Measurements from ENCODE around the gene SFXN3.

The SFXN3 gene

DNA sequence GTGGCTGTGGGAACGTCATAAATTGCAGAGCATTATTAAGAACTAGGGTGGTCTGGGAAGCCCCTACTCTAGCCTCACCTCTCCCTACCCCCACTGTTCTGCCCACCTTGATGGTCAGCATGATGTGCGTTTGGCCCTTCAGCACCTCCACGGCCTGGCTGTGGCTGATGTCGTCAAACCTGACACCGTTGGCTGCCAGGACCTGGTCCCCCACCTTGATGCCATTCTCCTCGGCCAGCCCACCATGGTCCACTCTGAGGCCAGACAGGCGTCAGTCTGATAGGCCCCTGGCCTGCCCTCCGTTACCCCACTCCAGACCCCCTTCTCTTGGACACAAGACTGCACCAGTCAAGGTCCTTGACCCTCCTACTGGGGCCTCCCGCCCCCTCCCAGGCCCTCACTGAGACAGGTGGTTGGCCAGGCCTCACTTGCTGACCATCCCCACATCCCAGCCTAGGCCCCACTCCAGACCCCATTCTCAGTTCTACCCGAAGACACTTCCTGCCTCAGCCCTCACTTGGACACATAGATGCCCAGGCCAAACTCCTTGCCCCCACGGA, 9.3 kb upstream of the SFXN3 start:
- DNase-seq (ENCODE audit: low spot score), result no peak
- in situ Hi-C loops (cut with MboI; ENCODE audit: low sequenced_read_pairs, unreplicated experiment), result no loop called here
- TF ChIP-seq, protein P1, sequence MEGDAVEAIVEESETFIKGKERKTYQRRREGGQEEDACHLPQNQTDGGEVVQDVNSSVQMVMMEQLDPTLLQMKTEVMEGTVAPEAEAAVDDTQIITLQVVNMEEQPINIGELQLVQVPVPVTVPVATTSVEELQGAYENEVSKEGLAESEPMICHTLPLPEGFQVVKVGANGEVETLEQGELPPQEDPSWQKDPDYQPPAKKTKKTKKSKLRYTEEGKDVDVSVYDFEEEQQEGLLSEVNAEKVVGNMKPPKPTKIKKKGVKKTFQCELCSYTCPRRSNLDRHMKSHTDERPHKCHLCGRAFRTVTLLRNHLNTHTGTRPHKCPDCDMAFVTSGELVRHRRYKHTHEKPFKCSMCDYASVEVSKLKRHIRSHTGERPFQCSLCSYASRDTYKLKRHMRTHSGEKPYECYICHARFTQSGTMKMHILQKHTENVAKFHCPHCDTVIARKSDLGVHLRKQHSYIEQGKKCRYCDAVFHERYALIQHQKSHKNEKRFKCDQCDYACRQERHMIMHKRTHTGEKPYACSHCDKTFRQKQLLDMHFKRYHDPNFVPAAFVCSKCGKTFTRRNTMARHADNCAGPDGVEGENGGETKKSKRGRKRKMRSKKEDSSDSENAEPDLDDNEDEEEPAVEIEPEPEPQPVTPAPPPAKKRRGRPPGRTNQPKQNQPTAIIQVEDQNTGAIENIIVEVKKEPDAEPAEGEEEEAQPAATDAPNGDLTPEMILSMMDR (IDR thresholded peaks at IDR 0.05; ENCODE audit: borderline replicate concordance, control extremely low read depth, extremely low read depth, insufficient read depth, missing control alignments), result no peak

- in situ Hi-C loops (cut with MboI; ENCODE audit: low sequenced_read_pairs, unreplicated experiment), result no loop called here
- TF ChIP-seq, protein P1 (IDR thresholded peaks at IDR 0.05; ENCODE audit: borderline replicate concordance, control extremely low read depth, extremely low read depth, insufficient read depth, missing control alignments), result no peak
These were observed 7.9 kb upstream of the SFXN3 start for GRCh38 chr10:101022967-101023705.

DNA sequence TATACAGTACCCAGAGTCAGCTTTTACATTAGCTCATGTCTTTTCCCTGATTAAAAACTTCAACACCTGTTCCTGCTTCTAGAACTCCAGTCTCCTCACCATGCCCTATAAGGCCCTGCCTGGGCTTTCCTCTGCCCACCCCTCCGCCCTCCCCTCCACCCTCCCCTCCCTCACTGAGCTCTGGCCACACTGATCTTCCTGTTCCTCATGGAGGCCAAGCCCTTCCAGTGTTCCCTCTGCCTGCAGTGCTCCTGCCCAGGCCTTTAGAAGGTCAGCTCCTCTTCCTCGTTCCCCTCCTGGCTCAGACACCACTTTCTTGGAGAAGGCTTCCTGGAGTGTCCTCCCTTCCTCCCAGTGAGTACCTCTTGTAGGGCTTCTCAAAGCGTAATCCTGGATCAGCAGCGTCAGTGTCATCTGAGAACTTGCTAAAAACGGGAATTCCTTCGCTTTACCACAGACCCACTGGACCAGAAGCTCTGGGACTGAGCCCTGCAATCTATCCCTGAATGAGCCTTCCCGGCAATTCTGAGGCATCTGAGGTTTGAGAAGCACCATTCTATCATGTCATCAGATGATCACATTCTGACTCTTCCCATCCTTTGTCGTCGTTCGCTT, 3.8 kb upstream of the SFXN3 start:
- in situ Hi-C loops (cut with MboI; ENCODE audit: low sequenced_read_pairs, unreplicated experiment), result no loop called here
- TF ChIP-seq, protein P1 (IDR thresholded peaks at IDR 0.05; ENCODE audit: borderline replicate concordance, control extremely low read depth, extremely low read depth, insufficient read depth, missing control alignments), result no peak
- DNase-seq (ENCODE audit: low spot score), result no peak

More at GRCh38 chr10:101022967-101023705, 7.9 kb upstream of the SFXN3 start:
- no peak for DNase-seq (ENCODE audit: low spot score)

GRCh38 chr10:101028446-101029337, 2.3 kb upstream of the SFXN3 start:
- no peak for DNase-seq (ENCODE audit: low spot score)
- in situ Hi-C loops (cut with MboI; ENCODE audit: low sequenced_read_pairs, unreplicated experiment), result no loop called here
- TF ChIP-seq, protein P1 (IDR thresholded peaks at IDR 0.05; ENCODE audit: borderline replicate concordance, control extremely low read depth, extremely low read depth, insufficient read depth, missing control alignments), result no peak

- no peak for DNase-seq (ENCODE audit: low spot score)
- in situ Hi-C loops (cut with MboI; ENCODE audit: low sequenced_read_pairs, unreplicated experiment), result loop anchor here (10.0 kb wide), 1 partner anchor 115 kb away; no protein-coding TSS in a partner anchor
- TF ChIP-seq, protein P1 (IDR thresholded peaks at IDR 0.05; ENCODE audit: borderline replicate concordance, control extremely low read depth, extremely low read depth, insufficient read depth, missing control alignments), result no peak
These were observed 1.3 kb upstream of the SFXN3 start for GRCh38 chr10:101029520-101030295.

Data from GM13976 (cell line).